Fibroblast of the conjunctiva (primary cell): ENCODE measurements around the gene RDH11.

Experiments used
- DNase-seq: peaks from one replicate; pipeline ENCODE4 v3.0.0-alpha.2; 2010; ENCODE audit warnings: low read depth

Gene RDH11

DNA sequence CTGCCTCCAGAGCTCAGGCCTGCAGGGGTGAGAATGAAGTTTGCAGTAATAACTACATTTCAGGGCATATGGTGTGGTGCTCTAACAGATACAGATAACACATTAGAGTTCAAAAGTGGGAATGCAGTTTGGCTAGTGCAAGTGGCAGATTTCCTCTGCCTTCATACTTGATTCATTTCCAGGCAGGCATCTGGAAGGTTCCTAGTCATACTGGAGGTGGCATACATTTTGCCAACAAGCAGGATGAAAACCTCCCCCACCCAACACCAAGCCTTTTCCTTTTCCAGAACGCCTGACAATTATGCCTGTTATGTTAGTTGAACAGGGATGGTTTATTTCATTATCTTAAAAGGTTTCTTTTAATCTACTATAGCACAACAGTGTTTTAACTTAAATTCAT, 45.4 kb downstream of the RDH11 start:
- no peak for DNase-seq

DNA sequence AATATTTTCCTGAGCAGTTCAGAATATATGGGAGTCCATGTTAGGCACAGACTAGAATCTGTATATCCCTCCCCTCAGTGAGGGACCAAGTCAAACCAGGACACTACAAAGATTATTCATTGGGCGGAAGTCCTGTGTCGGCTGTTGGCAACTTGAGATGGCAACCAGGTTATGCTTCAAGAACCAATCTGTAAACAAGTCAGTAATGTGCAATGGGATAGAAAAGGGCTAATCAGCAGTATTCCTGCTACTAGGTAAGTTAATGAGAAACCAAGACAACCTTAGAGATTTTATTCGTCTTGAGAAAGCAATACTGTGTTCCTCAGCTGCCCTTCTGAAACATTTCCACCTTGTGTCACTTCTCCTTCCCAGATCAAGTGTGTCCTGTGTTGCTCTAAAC, 49.4 kb downstream of the RDH11 start:
- no peak for DNase-seq

DNA sequence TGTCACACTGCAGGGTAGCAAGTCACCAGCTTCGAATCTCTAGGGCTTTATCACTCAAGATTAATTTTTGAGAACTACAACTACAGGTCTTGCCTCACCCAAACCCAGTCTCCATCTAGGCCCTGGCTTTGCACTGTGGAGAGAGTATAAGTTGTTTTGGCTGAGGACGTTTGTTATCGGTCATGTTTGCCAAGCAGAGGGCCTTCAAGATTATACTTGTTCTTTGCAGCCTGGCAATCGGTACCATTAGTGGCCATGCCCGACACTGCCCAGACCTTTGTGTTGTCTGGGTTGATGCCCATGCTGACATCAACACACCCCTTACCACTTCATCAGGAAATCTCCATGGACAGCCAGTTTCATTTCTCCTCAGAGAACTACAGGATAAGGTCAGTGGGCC, 50.1 kb downstream of the RDH11 start:
- DNase-seq: no peak

DNA sequence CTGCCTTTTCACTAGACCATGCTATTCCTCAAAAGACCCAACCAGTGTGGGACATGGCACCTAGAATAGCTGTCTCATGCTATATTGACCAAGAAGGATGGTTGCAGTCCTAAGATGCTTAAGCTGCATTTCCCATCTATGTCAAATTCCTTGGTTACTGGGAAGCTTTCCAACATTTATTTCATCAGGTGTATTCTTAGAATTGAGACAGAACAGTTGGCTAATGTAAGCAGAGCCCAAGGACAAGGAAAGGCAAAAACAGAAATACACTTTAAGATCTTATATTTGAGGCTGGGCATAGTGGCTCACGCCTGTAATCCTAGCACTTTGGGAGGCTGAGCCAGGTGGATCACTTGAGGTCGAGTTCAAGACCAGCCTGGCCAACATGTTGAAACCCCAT, 51.1 kb downstream of the RDH11 start:
- DNase-seq: no peak

DNA sequence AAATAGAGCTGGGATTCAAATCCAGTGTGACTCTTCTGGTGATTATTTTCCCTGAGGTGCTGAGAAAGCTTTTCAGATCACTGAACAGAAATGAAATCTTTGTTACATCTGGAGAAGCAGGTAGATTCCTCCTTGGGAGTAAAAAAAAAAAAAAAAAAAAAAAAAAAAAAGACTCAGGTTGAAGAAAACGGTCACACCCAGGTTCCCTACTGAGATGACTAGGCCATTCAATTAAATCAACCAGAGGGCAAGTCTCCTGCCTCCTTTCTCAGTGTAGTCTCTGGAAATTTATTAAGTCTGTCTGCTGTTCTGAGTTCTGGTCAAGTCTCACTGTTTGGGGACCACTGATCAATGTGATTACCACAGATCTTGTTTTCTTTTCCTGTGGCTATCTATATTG, 51.9 kb downstream of the RDH11 start:
- no peak for DNase-seq

DNA sequence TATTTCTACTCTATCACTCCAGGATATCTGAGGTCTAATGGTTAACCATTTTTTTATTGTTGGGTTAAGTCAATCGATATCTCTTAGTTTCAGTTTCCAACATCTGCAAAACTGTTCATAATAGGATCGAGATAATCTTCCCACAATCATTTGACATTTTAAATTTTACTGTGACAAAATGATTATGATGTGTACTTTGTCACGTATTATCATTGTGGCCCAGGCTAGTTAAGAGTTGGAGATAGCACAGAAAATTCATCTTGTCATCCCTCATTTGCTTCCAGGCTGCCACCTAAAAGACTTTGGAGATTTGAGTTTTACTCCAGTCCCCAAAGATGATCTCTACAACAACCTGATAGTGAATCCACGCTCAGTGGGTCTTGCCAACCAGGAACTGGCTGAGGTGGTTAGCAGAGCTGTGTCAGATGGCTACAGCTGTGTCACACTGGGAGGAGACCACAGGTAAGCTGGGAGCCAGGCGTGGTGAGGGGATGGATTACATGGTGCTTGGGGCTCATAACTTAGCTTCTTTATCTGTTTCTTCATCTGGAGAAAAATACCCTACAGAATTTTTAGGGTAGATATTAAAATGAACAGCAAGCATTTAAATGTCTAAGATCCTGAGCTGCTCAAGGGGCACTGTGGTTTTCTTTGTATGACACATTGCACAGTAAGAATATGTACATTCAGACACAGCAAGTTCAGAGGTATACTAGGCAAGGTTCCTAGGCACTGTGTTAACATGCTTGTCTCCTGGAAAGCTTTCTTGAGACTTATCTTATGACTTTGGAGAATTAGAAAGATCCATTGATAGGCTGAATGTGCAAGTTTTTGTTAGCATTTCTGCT, 53.4 kb downstream of the RDH11 start:
- no peak for DNase-seq

DNA sequence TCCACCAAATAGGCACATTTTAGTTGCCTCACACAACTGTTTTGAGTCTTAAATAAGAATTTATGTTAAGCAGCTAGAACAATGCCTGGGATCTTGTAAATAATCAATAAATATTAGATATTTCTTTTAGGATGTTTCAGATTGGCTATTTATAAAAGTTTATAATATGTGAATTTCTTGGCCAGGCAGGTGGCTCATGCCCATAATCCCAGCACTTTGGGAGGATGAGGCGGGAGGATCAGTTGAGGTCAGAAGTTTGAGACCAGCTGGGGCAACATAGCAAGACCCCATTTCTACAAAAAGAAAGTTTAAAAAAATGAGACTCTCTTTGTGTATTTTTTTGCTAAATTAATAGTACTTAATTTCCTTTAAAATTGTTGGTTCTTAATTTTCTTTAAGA, 54.1 kb downstream of the RDH11 start:
- no peak for DNase-seq

DNA sequence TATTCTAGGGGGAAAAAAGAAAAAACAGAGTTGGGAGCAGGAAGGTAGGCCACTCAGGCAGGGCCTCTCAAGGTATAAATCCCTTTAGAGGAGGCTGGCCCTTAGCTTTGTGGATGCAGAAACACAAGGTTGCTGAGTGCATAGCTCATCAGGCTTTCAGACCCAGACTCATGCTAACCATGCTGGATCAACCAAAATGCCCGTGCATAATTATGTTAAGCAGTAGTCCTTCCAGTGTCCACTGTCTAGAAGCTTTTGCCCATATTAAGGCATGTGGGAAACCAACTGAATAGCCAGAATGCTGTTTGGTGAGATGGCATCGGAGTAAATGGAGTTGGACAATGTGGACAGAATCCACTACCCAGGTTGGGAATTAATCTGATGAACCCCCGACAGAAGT, 56.9 kb downstream of the RDH11 start:
- no peak for DNase-seq

DNA sequence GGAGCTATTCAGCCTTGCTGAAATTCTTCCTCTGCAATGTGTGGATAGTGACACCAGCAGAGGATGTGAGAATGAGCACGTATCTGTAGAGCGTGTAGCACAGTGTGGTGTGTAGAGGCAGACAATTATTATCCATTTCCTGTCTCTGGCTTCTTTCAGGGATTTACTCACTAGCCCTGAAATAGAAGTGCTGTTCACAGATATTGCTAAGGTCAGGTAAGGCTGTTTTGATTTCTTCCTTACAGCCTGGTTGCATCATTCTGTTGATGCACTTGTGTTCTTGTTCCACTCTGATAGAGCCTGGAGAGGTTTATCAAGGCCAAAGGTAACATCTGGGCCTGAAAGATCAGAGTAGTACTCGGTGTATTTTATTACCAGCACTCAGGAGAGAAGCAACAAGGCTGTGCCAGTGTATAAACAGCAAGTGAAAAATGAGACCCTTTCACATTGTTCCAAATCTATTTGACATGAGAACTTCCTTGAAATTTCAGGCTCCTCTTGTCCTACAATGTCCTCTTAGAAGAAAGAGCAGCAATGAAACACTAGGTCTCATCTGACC, 59.1 kb downstream of the RDH11 start:
- peak; percentile 23 for DNase-seq

DNA sequence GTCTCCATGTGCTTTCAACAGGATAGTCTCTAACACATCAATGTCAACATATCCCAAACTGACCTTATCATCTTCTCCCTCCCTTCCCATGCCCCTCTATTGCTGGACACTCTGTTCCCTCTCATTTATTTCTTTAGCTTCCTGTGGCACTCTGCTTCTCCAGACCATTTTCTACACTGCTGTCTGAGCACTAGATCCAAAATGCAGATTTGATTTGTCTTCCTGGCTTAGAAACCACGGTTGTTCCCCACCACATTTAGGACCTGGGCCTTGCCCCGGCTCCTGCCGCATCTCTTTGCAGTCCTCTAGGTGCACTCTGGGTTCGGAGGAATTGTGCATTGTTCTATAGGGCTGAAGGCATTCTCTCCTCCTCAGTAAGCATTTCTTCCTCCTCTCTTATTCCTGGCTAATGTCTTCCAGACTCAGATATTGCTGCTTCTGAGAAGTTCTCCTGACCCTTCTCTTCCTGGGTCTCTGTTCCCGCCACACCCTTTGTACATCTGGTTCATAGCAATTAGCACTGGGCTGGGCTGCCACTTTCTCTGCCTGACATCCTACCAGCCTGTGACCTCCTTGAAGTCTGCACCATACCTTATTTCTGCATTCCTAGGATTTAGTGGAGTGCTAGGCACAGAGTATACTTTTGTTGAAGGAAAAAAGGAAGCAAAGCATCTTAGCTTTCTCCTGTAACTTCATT, 62.0 kb downstream of the RDH11 start:
- DNase-seq: no peak

DNA sequence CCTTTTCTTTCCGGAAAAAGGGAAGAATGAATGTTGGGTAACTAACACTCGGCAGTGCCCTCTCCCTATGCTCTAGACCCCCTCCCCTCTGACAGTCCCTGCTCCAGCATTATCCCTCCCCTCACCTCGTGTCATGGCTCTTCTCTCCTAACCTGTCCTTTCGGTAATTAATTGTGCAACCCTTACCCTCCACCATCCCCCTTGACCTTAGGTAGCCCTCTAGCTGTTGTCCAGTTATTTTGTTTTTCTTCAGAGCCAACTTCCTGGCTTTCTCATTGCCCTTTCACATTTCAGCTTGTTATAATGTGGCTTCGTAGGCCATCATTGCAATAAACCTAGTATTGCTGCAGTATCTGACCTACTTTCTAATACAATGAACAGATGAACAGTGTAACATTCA, 64.6 kb downstream of the RDH11 start:
- DNase-seq: no peak

DNA sequence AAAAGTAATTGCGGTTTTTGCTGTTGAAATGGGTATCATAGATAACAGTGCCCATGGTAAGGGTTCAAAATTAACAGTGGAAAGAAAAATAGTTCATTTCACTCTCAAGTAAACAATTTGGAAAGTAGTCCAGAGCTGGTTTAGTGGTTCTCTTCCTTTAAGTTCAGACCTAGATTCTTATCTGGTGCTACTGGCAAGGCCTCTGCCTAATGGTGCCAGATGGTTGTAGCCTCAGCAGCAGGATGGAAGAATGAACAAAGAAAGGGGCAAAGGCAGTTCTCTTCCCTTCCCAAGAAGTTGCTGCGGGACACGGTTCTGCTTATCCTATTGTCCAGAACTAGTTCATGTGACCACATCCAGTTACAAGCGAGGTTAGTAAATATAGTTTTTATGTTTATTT, 65.4 kb downstream of the RDH11 start:
- no peak for DNase-seq

DNA sequence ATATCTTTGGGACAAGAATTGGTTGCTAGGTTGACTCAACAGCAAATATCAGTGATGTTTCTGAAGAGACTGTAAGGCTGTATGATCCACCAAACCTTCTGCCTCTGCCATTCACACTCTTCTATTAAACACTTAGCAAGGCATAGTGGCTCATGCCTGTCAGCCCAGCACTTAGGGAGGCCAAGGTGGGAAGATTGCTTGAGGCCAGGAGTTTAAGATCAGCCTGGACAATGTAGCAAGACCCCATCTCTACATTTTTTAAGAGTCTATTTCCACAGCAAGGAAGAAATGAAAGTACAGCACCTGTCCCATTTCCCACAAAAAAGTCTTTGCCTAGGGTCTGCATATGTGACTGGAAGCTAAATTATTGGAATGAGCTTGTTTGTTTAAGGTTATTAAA, 68.0 kb downstream of the RDH11 start:
- no peak for DNase-seq
